HepG2 (cell line): ENCODE data around the gene TSC22D2. TPM values are rescaled to one million over a fixed set of nuclear protein-coding genes. Genes with fewer than 3 reads are reported as not detected.

ENCODE experiments used
- ATAC-seq: fragments of 200-7000 bp; cut with Tn5 transposase; 3 replicates; pipeline ENCODE4 v1.9.1; 2020; ENCODE audit warnings: mild to moderate bottlenecking, moderate library complexity
- BruUV-seq: library from RNA; stranded (reverse); fragments of 400-500 nt; replicated peaks from 2 replicates; lab custom pipeline; 2021; lab: Mats Ljungman, UMichigan
- CTCF ChIA-PET: fragments of 300-600 bp; formaldehyde crosslinking; extraction: SDS; loops from one replicate; lab custom pipeline; 2021; ENCODE audit warnings: low total read pairs, inconsistent platforms, low intra/inter-chr PET ratio; lab: Yijun Ruan, JAX
- POLR2A ChIA-PET: fragments of 350-600 bp; sonication (Branson Sonifier 250); formaldehyde crosslinking; loops from one replicate; lab custom pipeline; 2020; ENCODE audit warnings: antibody characterized with exemption, inconsistent platforms; lab: Yijun Ruan, JAX
- DNase-seq: peaks from one replicate; pipeline ENCODE4 v3.0.0-alpha.2; 2015; ENCODE audit warnings: low spot score
- FAIRE-seq: peaks from 3 replicates; lab custom pipeline; 2011; peaks lifted over from hg19 to GRCh38; lab: Jason Lieb, UNC
- H2AFZ ChIP-seq: one replicate; pipeline ENCODE4 v1.6.1; 2011; ENCODE audit warnings: low read length, inconsistent platforms
- H3K27ac ChIP-seq: fragments of 300-600 bp; 3 replicates; pipeline ENCODE4 v1.8.0; 2011; ENCODE audit warnings: mixed run types, mild to moderate bottlenecking, mixed read lengths, low read length, inconsistent platforms; ENCODE audit not compliant: insufficient read depth; ENCODE audit errors: extremely low read length
- H3K27me3 ChIP-seq, 2 experiments: fragments of 200-600 bp in 1 of 2; 2 replicates in 1 of 2; 3 replicates in 1 of 2; pipeline versions ENCODE4 v1.6.0 to v1.8.0; 2011; ENCODE audit warnings: low read length in 2 of 2, mild to moderate bottlenecking in 2 of 2, moderate library complexity in 2 of 2, inconsistent platforms in 1 of 2; ENCODE audit not compliant: insufficient read depth in 2 of 2, control insufficient read depth in 1 of 2
- H3K36me3 ChIP-seq, 2 experiments: fragments of 200-600 bp in 1 of 2; replicated peaks in 1 of 2; 2 replicates in 1 of 2; 3 replicates in 1 of 2; pipeline versions ENCODE4 v1.5.1 to v1.8.0; 2011; ENCODE audit warnings: low read length in 2 of 2, inconsistent platforms in 1 of 2; ENCODE audit not compliant: insufficient read depth in 2 of 2, control insufficient read depth in 1 of 2
- H3K4me1 ChIP-seq: 2 replicates; pipeline ENCODE4 v1.5.1; 2012; ENCODE audit warnings: low read length, inconsistent platforms; ENCODE audit not compliant: insufficient read depth
- H3K4me2 ChIP-seq: 2 replicates; pipeline ENCODE4 v1.6.0; 2011; ENCODE audit warnings: low read depth, low read length, inconsistent platforms
- H3K4me3 ChIP-seq, 3 experiments: fragments of 200-600 bp in 1 of 3; sonication (generic), shearing (Covaris generic) in 1 of 3; replicated peaks in 1 of 3; 2 replicates each; pipeline ENCODE4 v1.5.1; 2011 to 2016; ENCODE audit warnings: low read length in 3 of 3, inconsistent platforms in 2 of 3, low read depth in 2 of 3, mild to moderate bottlenecking in 2 of 3, control low read depth in 1 of 3, mixed read lengths in 1 of 3; ENCODE audit not compliant: insufficient read depth in 1 of 3
- H3K79me2 ChIP-seq: one replicate; pipeline ENCODE4 v1.6.1; 2011; ENCODE audit warnings: low read length, inconsistent platforms; ENCODE audit not compliant: insufficient read depth
- H3K9ac ChIP-seq: 2 replicates; pipeline ENCODE4 v1.6.0; 2011; ENCODE audit warnings: mild to moderate bottlenecking, low read depth, low read length, inconsistent platforms; ENCODE audit not compliant: insufficient read depth
- H3K9me3 ChIP-seq: 2 replicates; pipeline ENCODE4 v1.5.1; 2012; ENCODE audit warnings: mild to moderate bottlenecking, low read length
- H4K20me1 ChIP-seq: 2 replicates; pipeline ENCODE4 v1.6.0; 2011; ENCODE audit warnings: inconsistent platforms, mild to moderate bottlenecking, low read length, moderate library complexity; ENCODE audit not compliant: insufficient read depth
- ARID5B ChIP-seq: IDR thresholded peaks from 2 replicates; pipeline ENCODE4 v1.4.0; 2020; ENCODE audit warnings: mild to moderate bottlenecking, missing genetic modification reagents
- ATF7 ChIP-seq, 2 experiments: fragments of 450-650 bp in 1 of 2; sonication (generic) in 1 of 2; formaldehyde crosslinking in 1 of 2; IDR thresholded peaks; 2 replicates each; pipeline versions ENCODE4 v1.4.0 to v1.6.1; 2016 to 2020; ENCODE audit warnings: antibody characterized with exemption in 1 of 2, mild to moderate bottlenecking in 1 of 2, missing genetic modification reagents in 1 of 2
- GABPA ChIP-seq, 2 experiments: IDR thresholded peaks; 2 replicates each; pipeline ENCODE4 v1.6.1; 2011 to 2016; ENCODE audit warnings: low read depth in 2 of 2, low read length in 1 of 2, missing biosample characterization in 1 of 2, missing genetic modification characterization in 1 of 2
- JUN ChIP-seq: sonication (generic); formaldehyde crosslinking; IDR thresholded peaks from 2 replicates; pipeline ENCODE4 v1.4.0; 2020; ENCODE audit warnings: mild to moderate bottlenecking, missing genetic modification reagents
- JUND ChIP-seq: sonication (generic); formaldehyde crosslinking; IDR thresholded peaks from 2 replicates; pipeline ENCODE4 v1.8.0; 2022; ENCODE audit warnings: mild to moderate bottlenecking, missing genetic modification reagents
- KAT8 ChIP-seq: IDR thresholded peaks from 2 replicates; pipeline ENCODE4 v1.6.1; 2016; ENCODE audit warnings: missing genetic modification reagents, missing compliant biosample characterization
- KDM6A ChIP-seq: IDR thresholded peaks from 2 replicates; pipeline ENCODE4 v1.6.1; 2016; ENCODE audit warnings: low read depth
- MED8 ChIP-seq: sonication (generic); formaldehyde crosslinking; IDR thresholded peaks from 2 replicates; pipeline ENCODE4 v1.8.1; 2023; ENCODE audit warnings: mild to moderate bottlenecking, missing genetic modification reagents; ENCODE audit not compliant: insufficient replicate concordance
- MYNN ChIP-seq: sonication (generic); formaldehyde crosslinking; IDR thresholded peaks from 2 replicates; pipeline ENCODE4 v1.4.0; 2020; ENCODE audit warnings: mild to moderate bottlenecking, low read depth, missing genetic modification reagents
- SOX5 ChIP-seq: IDR thresholded peaks from 2 replicates; pipeline ENCODE4 v1.6.1; 2016; ENCODE audit warnings: borderline replicate concordance
- SRSF9 ChIP-seq: fragments of 200-400 bp; formaldehyde crosslinking; IDR thresholded peaks from 2 replicates; pipeline ENCODE4 v1.6.1; 2018; ENCODE audit warnings: borderline replicate concordance, mild to moderate bottlenecking, low read depth, low read length; ENCODE audit not compliant: insufficient read depth, poor library complexity, severe bottlenecking
- ZEB1 ChIP-seq: IDR thresholded peaks from 2 replicates; pipeline ENCODE4 v1.6.1; 2012; ENCODE audit warnings: mild to moderate bottlenecking, low read depth, inconsistent platforms; ENCODE audit not compliant: insufficient replicate concordance
- ZKSCAN5 ChIP-seq: sonication (generic); formaldehyde crosslinking; IDR thresholded peaks from 2 replicates; pipeline ENCODE4 v1.5.1; 2020; ENCODE audit warnings: mild to moderate bottlenecking, missing genetic modification reagents
- ZNF652 ChIP-seq: IDR thresholded peaks from 2 replicates; pipeline ENCODE4 v1.6.1; 2016; ENCODE audit warnings: low read depth, borderline replicate concordance
- WGBS: methylation state at CpG from one replicate; pipeline ENCODE4 v1.1.6; 2017; ENCODE audit warnings: low lambda C conversion rate; 5-methylcytosine and 5-hydroxymethylcytosine counted together
- in situ Hi-C: cut with HindIII; loops from 2 replicates; pipeline ENCODE4 v1.10.0; 2017; ENCODE audit warnings: low pct_unique_long_range_greater_than_20kb; ENCODE audit not compliant: extremely low pct_ligation_motif_present
- intact Hi-C: fragments of 100-400 bp; cut with micrococcal nuclease; formaldehyde crosslinking; loops from one replicate; pipeline ENCODE4 v1.10.0; 2022; ENCODE audit not compliant: unreplicated experiment
- polyA plus RNA-seq, 8 experiments: library from polyadenylated mRNA; depleted of rRNA in 3 of 8; stranded (reverse) in 7 of 8; unstranded in 1 of 8; fragments of >200 nt; fragmentation: Illumina TruSeq in 4 of 8; extraction: Trizol in 4 of 8; gene quantifications; 2 replicates each; pipeline versions ENCODE4 v1.2.1 to v1.2.3, GENCODE V29; 2011 to 2016; ENCODE audit warnings: low read depth in 4 of 8, missing spikeins in 1 of 8, mixed read lengths in 1 of 8; ENCODE audit not compliant: insufficient read depth in 1 of 8
- total RNA-seq, 5 experiments: library from RNA; depleted of rRNA; stranded (reverse); fragments of >200 nt; fragmentation: Illumina TruSeq; extraction: Trizol; gene quantifications; 2 replicates each; pipeline ENCODE4 v1.2.3, GENCODE V29; 2016; ENCODE audit warnings: low read depth in 1 of 5
- TF ChIP-seq, protein P1 (sequence below): sonication (generic); formaldehyde crosslinking; IDR thresholded peaks from 2 replicates; pipeline ENCODE4 v1.5.0; 2020; ENCODE audit warnings: mild to moderate bottlenecking, missing genetic modification reagents
- TF ChIP-seq, protein P2 (sequence below): sonication (generic); formaldehyde crosslinking; IDR thresholded peaks from 2 replicates; pipeline ENCODE4 v1.5.0; 2020; ENCODE audit warnings: missing genetic modification reagents, mild to moderate bottlenecking, borderline replicate concordance

TSC22D2 gene
- total and polyA plus RNA-seq, 2 of the 13 experiments (the other 11 are each of a cell fraction or from before 2014, with no cell fraction given): 4.6 to 8.2 TPM

- POLR2A ChIA-PET: interaction anchor here (1.3 kb wide), 1 partner anchor 37 kb away, joined by 6 read pairs; no protein-coding TSS in a partner anchor
- no peak for TF ChIP-seq ZKSCAN5 (CRISPR knock-in tag)
- no peak for TF ChIP-seq MYNN (CRISPR knock-in tag)
- TF ChIP-seq MED8 (CRISPR knock-in tag): no peak
- peak; percentile 49; the same call in 1 of the 2 replicates for TF ChIP-seq SOX5 (CRISPR knock-in tag)
- TF ChIP-seq, protein P1, sequence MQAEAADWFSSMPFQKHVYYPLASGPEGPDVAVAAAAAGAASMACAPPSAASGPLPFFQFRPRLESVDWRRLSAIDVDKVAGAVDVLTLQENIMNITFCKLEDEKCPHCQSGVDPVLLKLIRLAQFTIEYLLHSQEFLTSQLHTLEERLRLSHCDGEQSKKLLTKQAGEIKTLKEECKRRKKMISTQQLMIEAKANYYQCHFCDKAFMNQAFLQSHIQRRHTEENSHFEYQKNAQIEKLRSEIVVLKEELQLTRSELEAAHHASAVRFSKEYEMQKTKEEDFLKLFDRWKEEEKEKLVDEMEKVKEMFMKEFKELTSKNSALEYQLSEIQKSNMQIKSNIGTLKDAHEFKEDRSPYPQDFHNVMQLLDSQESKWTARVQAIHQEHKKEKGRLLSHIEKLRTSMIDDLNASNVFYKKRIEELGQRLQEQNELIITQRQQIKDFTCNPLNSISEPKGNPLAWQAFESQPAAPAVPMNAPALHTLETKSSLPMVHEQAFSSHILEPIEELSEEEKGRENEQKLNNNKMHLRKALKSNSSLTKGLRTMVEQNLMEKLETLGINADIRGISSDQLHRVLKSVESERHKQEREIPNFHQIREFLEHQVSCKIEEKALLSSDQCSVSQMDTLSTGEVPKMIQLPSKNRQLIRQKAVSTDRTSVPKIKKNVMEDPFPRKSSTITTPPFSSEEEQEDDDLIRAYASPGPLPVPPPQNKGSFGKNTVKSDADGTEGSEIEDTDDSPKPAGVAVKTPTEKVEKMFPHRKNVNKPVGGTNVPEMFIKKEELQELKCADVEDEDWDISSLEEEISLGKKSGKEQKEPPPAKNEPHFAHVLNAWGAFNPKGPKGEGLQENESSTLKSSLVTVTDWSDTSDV (CRISPR knock-in tag): no peak
- TF ChIP-seq, protein P2, sequence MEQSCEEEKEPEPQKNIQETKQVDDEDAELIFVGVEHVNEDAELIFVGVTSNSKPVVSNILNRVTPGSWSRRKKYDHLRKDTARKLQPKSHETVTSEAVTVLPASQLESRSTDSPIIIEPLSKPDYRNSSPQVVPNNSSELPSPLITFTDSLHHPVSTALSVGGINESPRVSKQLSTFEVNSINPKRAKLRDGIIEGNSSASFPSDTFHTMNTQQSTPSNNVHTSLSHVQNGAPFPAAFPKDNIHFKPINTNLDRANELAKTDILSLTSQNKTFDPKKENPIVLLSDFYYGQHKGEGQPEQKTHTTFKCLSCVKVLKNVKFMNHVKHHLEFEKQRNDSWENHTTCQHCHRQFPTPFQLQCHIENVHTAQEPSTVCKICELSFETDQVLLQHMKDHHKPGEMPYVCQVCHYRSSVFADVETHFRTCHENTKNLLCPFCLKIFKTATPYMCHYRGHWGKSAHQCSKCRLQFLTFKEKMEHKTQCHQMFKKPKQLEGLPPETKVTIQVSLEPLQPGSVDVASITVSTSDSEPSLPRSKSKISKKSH (CRISPR knock-in tag): no peak
- no peak for TF ChIP-seq ZEB1
- TF ChIP-seq KDM6A (CRISPR knock-in tag): no peak
- TF ChIP-seq GABPA (IDR thresholded peaks at IDR 0.05; ENCODE audit: low read depth, low read length): no peak
- peak; percentile 81 for TF ChIP-seq GABPA (CRISPR knock-in tag; IDR thresholded peaks at IDR 0.05; ENCODE audit: low read depth)
- TF ChIP-seq KAT8 (CRISPR knock-in tag): peak; percentile 19; the same call in 1 of the 2 replicates
- TF ChIP-seq ARID5B (CRISPR knock-in tag): peak; percentile 76
- TF ChIP-seq SRSF9: no peak
- TF ChIP-seq JUN (CRISPR knock-in tag): peak; percentile 91
- TF ChIP-seq ZNF652: peak; percentile 90
- TF ChIP-seq JUND (CRISPR knock-in tag): peak; percentile 91
- peak; percentile 86 for TF ChIP-seq ATF7 (IDR thresholded peaks at IDR 0.05)
- TF ChIP-seq ATF7 (CRISPR knock-in tag; IDR thresholded peaks at IDR 0.05): peak; percentile 87; the same call in 1 of the 2 replicates
Observed at GRCh38 chr3:150371741-150372254, 36.3 kb upstream of the TSC22D2 start.

More at GRCh38 chr3:150371741-150372254, 36.3 kb upstream of the TSC22D2 start:
- H3K27me3 ChIP-seq: no peaks in the 10 kb centered on the region
- peak overlapping the region; percentile 45; the same call in 1 of the 2 replicates for H3K9ac ChIP-seq
- in situ Hi-C loops: no loop called here
- intact Hi-C loops: loop anchor here (2.0 kb wide), 1 partner anchor 37 kb away; the partner anchor contains the start of gene TSC22D2
- ATAC-seq (peak; percentile 64), DNase-seq (peak; percentile 85), FAIRE-seq (no peak)
- H4K20me1 ChIP-seq: no peaks in the 10 kb centered on the region
- no peak overlapping the region for H3K27ac ChIP-seq
- no peaks in the 10 kb centered on the region for H3K9me3 ChIP-seq
- no TSS peak for BruUV-seq
- no peaks in the 10 kb centered on the region for H3K36me3 ChIP-seq
- H2AFZ ChIP-seq: peak overlapping the region; percentile 73
- peaks cover 31% of the 10 kb centered on the region for H3K4me1 ChIP-seq
- H3K4me2 ChIP-seq: peak overlapping the region; percentile 68
- CTCF ChIA-PET: no interaction called here
- peak overlapping the region; percentile 4 to 25 (median 15); a peak in 2 of 6 replicates for H3K4me3 ChIP-seq
- WGBS: 8% methylated on average over 6 of the region's 6 CpGs
- H3K79me2 ChIP-seq: no peaks in the 10 kb centered on the region
